ENCODE measurements around the gene FUBP1. TPM values are rescaled to one million over a fixed set of nuclear protein-coding genes. Genes with fewer than 3 reads are reported as not detected.

Gene FUBP1
- total RNA-seq, 1 donor = 87.7 TPM

DNA sequence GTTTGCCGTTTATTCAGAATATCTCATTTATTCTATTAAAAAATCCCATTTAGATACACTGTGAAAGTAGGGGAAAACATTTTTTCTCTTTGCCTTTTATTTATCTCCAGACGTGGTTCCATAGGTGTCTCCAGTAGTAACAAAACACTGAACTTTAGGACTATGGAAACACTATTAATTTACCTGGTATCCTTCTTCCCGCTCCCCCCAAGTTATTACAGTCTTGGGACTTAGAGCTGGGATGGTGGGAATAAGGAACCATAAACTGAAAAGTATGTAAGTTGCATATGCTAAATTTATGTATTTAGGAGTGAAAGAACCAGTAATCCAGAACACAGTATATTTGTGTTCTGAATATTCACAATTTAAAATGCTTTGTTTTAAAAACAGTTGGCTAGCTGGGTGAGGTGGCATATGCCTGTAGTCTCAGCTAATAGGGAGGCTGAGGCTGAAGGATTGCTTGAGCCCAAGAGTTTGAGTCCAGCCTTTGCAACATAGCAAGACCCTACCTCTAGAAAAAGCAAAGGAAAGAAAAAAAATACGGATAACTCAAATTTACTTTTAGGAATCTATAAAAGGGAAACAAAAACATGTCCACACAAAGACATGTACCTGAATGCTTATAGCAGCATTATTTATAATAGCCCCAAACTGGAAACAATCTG is 28.9 kb upstream of the FUBP1 start:
- no peak for TF ChIP-seq CTCF (IDR thresholded peaks at IDR 0.05; ENCODE audit: insufficient read depth, low read length)
- DNase-seq (ENCODE audit: low read depth) = no peak
- peak overlapping the region; percentile 68 for H3K4me3 ChIP-seq (ENCODE audit: low read depth, low read length)

DNA sequence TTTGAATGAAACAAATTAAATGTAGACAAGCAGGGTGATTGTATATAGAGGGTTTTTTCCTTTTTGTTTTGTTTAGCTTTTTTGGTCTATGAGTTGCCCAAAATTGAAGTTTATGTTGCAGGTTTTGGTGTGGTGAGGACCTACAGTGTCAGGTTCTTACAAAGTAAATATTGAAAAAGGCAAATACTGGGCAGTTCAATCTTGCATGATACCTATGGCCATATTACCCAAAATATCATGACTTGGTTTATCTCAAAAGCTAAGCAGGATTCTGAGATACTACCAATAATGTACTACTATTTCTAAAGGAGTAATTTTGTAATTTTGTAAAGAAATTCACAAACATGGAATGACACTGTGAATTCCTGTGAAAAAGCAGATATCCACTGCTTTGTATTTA is 27.6 kb upstream of the FUBP1 start:
- TF ChIP-seq CTCF (IDR thresholded peaks at IDR 0.05; ENCODE audit: insufficient read depth, low read length) = no peak
- DNase-seq (ENCODE audit: low read depth) = no peak
- H3K4me3 ChIP-seq (ENCODE audit: low read depth, low read length) = peak overlapping the region; percentile 68

DNA sequence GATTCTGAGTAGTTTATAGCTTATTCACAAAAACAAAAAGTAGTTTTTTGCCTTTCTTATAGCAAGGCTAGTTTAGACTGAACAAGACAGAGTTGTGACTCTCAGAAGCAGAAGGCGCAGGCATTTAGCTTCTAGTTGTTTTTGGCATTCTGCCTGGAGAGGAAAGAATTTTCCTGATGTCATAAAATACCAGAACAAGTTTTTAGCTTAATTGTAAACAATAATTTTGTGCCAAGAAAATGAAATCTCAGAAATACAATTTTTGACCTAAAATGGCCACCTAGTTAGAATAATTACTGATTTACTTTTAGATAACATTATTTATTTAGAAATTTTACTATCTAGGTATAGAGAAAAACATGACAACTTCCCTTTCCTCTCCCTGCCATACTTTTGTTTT is 26.9 kb upstream of the FUBP1 start:
- peak overlapping the region; percentile 68 for H3K4me3 ChIP-seq (ENCODE audit: low read depth, low read length)
- peak; percentile 96 for DNase-seq (ENCODE audit: low read depth)
- no peak for TF ChIP-seq CTCF (IDR thresholded peaks at IDR 0.05; ENCODE audit: insufficient read depth, low read length)

- peak overlapping the region; percentile 68 for H3K4me3 ChIP-seq (ENCODE audit: low read depth, low read length)
- TF ChIP-seq CTCF (IDR thresholded peaks at IDR 0.05; ENCODE audit: insufficient read depth, low read length) = no peak
- no peak for DNase-seq (ENCODE audit: low read depth)
These were observed 26.5 kb upstream of the FUBP1 start for GRCh38 chr1:78005448-78005722.

GRCh38 chr1:78004719-78005447 is 26.0 kb upstream of the FUBP1 start, which contains the start of gene DNAJB4:
DNAJB4 (plus strand) TSS chr1:78004939; CDS start chr1:78005111, 172 bp downstream.
- peak within 1 kb of the TSS; percentile 68 for H3K4me3 ChIP-seq (ENCODE audit: low read depth, low read length)
- peak; percentile 99 for DNase-seq (ENCODE audit: low read depth)
- no peak for TF ChIP-seq CTCF (IDR thresholded peaks at IDR 0.05; ENCODE audit: insufficient read depth, low read length)

DNA sequence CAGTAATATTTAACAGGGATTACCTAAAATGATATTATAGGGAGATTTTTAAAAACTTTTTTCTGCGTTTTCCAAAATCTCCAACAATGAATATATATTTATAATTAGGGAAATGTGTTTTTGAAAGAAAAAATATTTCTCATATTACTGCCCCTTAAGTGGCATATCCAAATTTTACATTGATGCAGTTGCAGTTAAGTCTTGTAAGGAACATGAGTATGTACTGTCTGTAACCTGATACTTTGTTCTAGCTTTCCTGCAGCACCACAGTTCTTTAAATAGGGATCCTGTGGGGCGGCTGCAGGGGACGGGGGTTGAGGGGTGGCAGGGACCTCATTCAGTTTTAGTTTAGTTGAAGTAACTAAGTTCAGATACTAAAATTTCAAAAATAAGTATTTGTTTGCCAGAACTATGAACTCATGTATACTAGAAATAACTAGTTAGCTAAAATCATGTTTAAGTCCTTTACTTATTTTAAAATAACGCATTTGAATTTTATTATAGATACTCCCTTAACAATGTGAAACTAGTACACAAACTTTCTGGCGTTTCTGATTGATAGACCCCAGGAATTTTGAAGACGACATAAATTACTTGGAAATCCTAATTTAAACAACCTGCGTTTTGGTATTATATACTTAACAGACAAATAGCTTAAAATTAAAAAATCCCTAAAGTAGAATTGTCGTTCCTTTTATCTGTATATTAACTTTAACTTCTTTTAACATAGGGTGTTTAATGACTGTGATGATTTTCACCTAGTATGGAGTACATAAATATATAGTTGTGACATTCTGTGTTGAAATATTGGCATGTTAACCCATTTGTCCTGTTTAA is 25.2 kb upstream of the FUBP1 start:
- DNase-seq (ENCODE audit: low read depth) = peak; percentile 76
- no peak for TF ChIP-seq CTCF (IDR thresholded peaks at IDR 0.05; ENCODE audit: insufficient read depth, low read length)
- H3K4me3 ChIP-seq (ENCODE audit: low read depth, low read length) = peak overlapping the region; percentile 68

Measured in fibroblast of the aortic adventitia (primary cell).